ENCODE data around the gene PTGDR2. TPM values are rescaled to one million over a fixed set of nuclear protein-coding genes. Genes with fewer than 3 reads are reported as not detected.

The PTGDR2 gene
- total RNA-seq, 2 donors from 2014 or later, result 0.52 to 1.3 TPM

DNA sequence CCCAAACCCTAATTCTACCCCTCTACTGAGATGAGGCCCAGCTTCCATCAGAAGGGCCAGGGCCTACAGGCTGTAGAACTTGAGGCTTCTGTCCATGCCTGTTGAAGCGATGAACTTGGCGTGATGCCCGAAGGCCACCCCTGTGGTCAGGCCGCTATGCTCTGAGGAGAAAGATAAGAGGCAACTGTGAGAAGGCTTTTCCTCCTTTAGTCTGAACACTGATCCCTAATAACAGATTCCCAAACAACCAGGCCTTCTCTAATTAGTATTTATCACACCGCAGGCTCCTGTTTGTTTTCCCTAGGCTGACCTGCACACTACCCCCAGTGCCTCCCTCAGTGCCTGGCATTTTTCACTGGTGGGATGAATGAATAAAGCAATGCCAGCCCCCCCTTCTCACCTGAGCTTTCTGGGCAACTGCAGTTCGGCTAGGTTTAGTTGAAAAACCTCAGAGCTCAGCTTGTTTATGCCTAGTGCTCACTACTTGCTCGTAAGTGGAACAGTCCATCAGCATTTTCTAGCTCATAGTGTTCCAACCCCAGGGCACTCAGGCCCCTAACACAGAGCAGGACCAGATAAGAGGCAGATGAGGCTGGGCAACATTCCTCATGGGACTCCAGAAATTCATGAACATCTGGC lies 35.5 kb upstream of the PTGDR2 start:
- no peak overlapping the region for H3K27ac ChIP-seq
- ATAC-seq (no peak), DNase-seq (no peak)
- no peaks in the 10 kb centered on the region for H3K27me3 ChIP-seq
- no peak for TF ChIP-seq POLR2A (IDR thresholded peaks at IDR 0.05)
- TF ChIP-seq, protein P1, sequence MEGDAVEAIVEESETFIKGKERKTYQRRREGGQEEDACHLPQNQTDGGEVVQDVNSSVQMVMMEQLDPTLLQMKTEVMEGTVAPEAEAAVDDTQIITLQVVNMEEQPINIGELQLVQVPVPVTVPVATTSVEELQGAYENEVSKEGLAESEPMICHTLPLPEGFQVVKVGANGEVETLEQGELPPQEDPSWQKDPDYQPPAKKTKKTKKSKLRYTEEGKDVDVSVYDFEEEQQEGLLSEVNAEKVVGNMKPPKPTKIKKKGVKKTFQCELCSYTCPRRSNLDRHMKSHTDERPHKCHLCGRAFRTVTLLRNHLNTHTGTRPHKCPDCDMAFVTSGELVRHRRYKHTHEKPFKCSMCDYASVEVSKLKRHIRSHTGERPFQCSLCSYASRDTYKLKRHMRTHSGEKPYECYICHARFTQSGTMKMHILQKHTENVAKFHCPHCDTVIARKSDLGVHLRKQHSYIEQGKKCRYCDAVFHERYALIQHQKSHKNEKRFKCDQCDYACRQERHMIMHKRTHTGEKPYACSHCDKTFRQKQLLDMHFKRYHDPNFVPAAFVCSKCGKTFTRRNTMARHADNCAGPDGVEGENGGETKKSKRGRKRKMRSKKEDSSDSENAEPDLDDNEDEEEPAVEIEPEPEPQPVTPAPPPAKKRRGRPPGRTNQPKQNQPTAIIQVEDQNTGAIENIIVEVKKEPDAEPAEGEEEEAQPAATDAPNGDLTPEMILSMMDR (IDR thresholded peaks at IDR 0.05), result no peak
- no peaks in the 10 kb centered on the region for H3K9me3 ChIP-seq
- H3K4me1 ChIP-seq, result no peaks in the 10 kb centered on the region
- no peak overlapping the region for H3K4me3 ChIP-seq
- intact Hi-C loops (cut with DNase I), result no loop called here
- 74 to 90% methylated on average over 7 of the region's 7 CpGs for WGBS, 2 donors
- H3K36me3 ChIP-seq (replicated peaks in 1 of 2; ENCODE audit: insufficient read depth in 1 of 2, low read depth in 2 of 2), result peaks cover 0 to 19% of the 10 kb centered on the region in 2 donors

DNA sequence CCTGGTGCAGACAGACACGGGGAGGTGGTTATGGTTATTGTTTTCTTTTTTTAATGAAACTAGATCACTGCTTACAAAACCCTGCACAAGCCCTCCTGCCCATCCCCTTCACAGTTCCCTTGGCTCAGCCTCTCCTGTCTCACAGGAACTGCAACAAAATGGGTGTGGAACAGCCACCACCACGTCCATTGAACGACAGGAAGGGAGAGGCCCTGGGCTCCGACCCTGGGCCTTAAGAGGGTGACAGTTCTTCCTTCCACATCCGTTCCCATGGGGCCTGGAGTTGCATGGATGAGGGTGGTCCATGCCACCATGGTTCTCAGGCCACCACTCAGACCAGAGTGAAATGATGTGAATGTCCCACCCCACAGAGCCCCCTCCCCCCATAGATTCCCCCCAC lies 34.9 kb upstream of the PTGDR2 start:
- no peak for DNase-seq
- intact Hi-C loops (cut with DNase I), result no loop called here
- Histone ChIP-seq H3K27me3 (no peaks in the 10 kb centered on the region), H3K36me3 (replicated peaks in 1 of 2; ENCODE audit: insufficient read depth in 1 of 2, low read depth in 2 of 2) (peaks cover 0 to 14% of the 10 kb centered on the region in 2 donors), H3K27ac (no peak overlapping the region), H3K9me3 (no peaks in the 10 kb centered on the region), H3K4me1 (no peaks in the 10 kb centered on the region), H3K4me3 (no peak overlapping the region)
- WGBS, 2 donors, result 65 to 67% methylated on average over 5 of the region's 5 CpGs
- ATAC-seq, result no peak
- TF ChIP-seq, protein P1 (IDR thresholded peaks at IDR 0.05), result no peak
- no peak for TF ChIP-seq POLR2A (IDR thresholded peaks at IDR 0.05)

DNA sequence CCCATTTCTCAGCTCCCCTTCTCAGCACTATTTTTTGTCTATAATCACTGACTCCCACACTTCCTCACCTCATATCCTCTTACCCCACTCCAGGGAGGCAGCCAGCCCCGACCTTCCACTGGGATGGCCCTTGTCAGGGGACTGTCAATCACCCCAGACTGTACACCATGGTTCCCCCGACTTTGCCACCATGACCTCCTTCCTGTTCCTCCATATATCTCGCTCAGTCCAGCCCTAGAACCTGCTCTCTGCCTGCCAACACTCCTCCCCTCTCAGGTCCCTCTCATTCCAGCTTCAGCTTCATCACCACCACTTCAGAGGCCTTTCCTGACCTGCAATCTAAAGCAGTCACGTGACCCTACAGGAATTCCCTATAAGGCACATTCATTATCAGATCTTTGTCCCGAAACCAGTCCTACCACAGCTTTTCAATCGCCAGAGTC lies 34.1 kb upstream of the PTGDR2 start:
- H3K27me3 ChIP-seq, result no peaks in the 10 kb centered on the region
- H3K4me3 ChIP-seq, result no peak overlapping the region
- H3K27ac ChIP-seq, result no peak overlapping the region
- H3K4me1 ChIP-seq, result no peaks in the 10 kb centered on the region
- 29 to 55% methylated on average over 6 of the region's 6 CpGs for WGBS, 2 donors
- intact Hi-C loops (cut with DNase I), result no loop called here
- DNase-seq, result no peak
- TF ChIP-seq, protein P1 (IDR thresholded peaks at IDR 0.05), result no peak
- no peak for TF ChIP-seq POLR2A (IDR thresholded peaks at IDR 0.05)
- no peaks in the 10 kb centered on the region for H3K9me3 ChIP-seq
- ATAC-seq, result no peak
- peaks cover 0 to 8% of the 10 kb centered on the region in 2 donors for H3K36me3 ChIP-seq (replicated peaks in 1 of 2; ENCODE audit: insufficient read depth in 1 of 2, low read depth in 2 of 2)

DNA sequence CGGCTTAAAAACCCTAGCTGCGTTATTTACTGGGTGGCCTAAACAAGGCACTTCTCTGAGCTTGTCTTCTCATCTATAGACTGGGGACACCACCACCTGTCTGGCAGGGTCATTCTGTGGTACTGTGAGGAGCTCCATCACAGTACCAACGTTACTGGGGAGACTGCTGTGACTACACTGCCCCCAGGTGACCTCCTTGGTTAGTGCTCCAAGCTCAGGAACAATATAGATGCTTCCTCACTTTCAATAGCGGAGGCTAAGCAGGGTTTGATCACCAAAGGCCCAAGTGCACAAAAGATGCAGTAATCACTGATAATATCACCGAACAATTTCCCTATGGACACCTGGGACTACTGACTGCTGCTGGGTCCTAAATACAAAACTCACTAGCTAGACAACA lies 31.8 kb upstream of the PTGDR2 start:
- H3K9me3 ChIP-seq, result no peaks in the 10 kb centered on the region
- no peak overlapping the region for H3K4me3 ChIP-seq
- peaks cover 0 to 5% of the 10 kb centered on the region in 2 donors for H3K36me3 ChIP-seq (replicated peaks in 1 of 2; ENCODE audit: insufficient read depth in 1 of 2, low read depth in 2 of 2)
- TF ChIP-seq, protein P1 (IDR thresholded peaks at IDR 0.05), result peak in 6 of 7 experiments; percentile 13 to 61 (median 50)
- TF ChIP-seq POLR2A (IDR thresholded peaks at IDR 0.05), result no peak
- intact Hi-C loops (cut with DNase I), result no loop called here
- H3K27ac ChIP-seq, result no peak overlapping the region
- peak; percentile 77 for ATAC-seq
- no peaks in the 10 kb centered on the region for H3K4me1 ChIP-seq
- WGBS, 2 donors, result 50 to 66% methylated on average over 4 to 5 of the region's 5 CpGs
- H3K27me3 ChIP-seq, result no peaks in the 10 kb centered on the region
- peak; percentile 41 to 66 (median 60) for DNase-seq

Data from body of pancreas (tissue), 4 donors.